Measurements from ENCODE around the gene CEP57L1. TPM values are rescaled to one million over a fixed set of nuclear protein-coding genes. Genes with fewer than 3 reads are reported as not detected.
"Not testable (repeated sequence)": the region's sequence is repeated elsewhere in the genome, so short reads cannot be mapped to it uniquely, and the experiment has no call there.

Gene CEP57L1
- total RNA-seq, 4 donors from 2014 or later = 17.3 to 28.3 (median 27.3) TPM

GRCh38 chr6:109081026-109081425 is 14.3 kb upstream of the CEP57L1 start:
- Histone ChIP-seq H3K36me3 (peaks cover 0 to 8% (median 0%) of the 10 kb centered on the region in 3 donors), H3K4me3 (no peak overlapping the region), H3K9me3 (no peaks in the 10 kb centered on the region), H3K27me3 (no peaks in the 10 kb centered on the region), H3K4me1 (peaks cover 0 to 47% (median 5%) of the 10 kb centered on the region in 4 donors), H3K27ac (no peak overlapping the region)
- TF ChIP-seq CTCF (IDR thresholded peaks at IDR 0.05) = no peak
- TF ChIP-seq EP300 (IDR thresholded peaks at IDR 0.05) = no peak
- TF ChIP-seq POLR2A (IDR thresholded peaks at IDR 0.05) = no peak
- no peak for DNase-seq (ENCODE audit: low spot score in 2 of 2)
- WGBS, 2 donors = 43 to 44% methylated on average over 1 of the region's 1 CpG

GRCh38 chr6:109081516-109082187 is 13.7 kb upstream of the CEP57L1 start:
- H3K36me3 ChIP-seq = peaks cover 0 to 8% (median 0%) of the 10 kb centered on the region in 3 donors
- peak overlapping the region in 2 of 4 donors; percentile 1 to 4 for H3K27ac ChIP-seq
- H3K9me3 ChIP-seq = no peaks in the 10 kb centered on the region
- H3K4me3 ChIP-seq = no peak overlapping the region
- TF ChIP-seq POLR2A (IDR thresholded peaks at IDR 0.05) (no peak), CTCF (IDR thresholded peaks at IDR 0.05) (no peak), EP300 (IDR thresholded peaks at IDR 0.05) (no peak)
- WGBS, 2 donors = 60 to 67% methylated on average over 4 of the region's 4 CpGs
- no peaks in the 10 kb centered on the region for H3K27me3 ChIP-seq
- no peak for DNase-seq (ENCODE audit: low spot score in 2 of 2)
- peaks cover 0 to 42% (median 5%) of the 10 kb centered on the region in 4 donors for H3K4me1 ChIP-seq

- H3K27me3 ChIP-seq = no peaks in the 10 kb centered on the region
- no peak for DNase-seq (ENCODE audit: low spot score in 2 of 2)
- H3K36me3 ChIP-seq = peaks cover 0 to 8% (median 0%) of the 10 kb centered on the region in 3 donors
- TF ChIP-seq CTCF (IDR thresholded peaks at IDR 0.05) = no peak
- TF ChIP-seq EP300 (IDR thresholded peaks at IDR 0.05) = no peak
- no peak for TF ChIP-seq POLR2A (IDR thresholded peaks at IDR 0.05)
- no peak overlapping the region for H3K4me3 ChIP-seq
- no peak overlapping the region for H3K27ac ChIP-seq
- H3K4me1 ChIP-seq = peaks cover 0 to 45% (median 6%) of the 10 kb centered on the region in 4 donors
- no peaks in the 10 kb centered on the region for H3K9me3 ChIP-seq
- 75 to 92% methylated on average over 1 of the region's 1 CpG for WGBS, 2 donors
Measured at GRCh38 chr6:109082188-109082577, 13.1 kb upstream of the CEP57L1 start.

GRCh38 chr6:109083657-109084056 is 11.7 kb upstream of the CEP57L1 start:
- no peak overlapping the region for H3K27ac ChIP-seq
- TF ChIP-seq CTCF (IDR thresholded peaks at IDR 0.05) (no peak), POLR2A (IDR thresholded peaks at IDR 0.05) (no peak), EP300 (IDR thresholded peaks at IDR 0.05) (no peak)
- H3K36me3 ChIP-seq = peaks cover 0 to 8% (median 0%) of the 10 kb centered on the region in 3 donors
- H3K27me3 ChIP-seq = no peaks in the 10 kb centered on the region
- no peak overlapping the region for H3K4me3 ChIP-seq
- 89 to 93% methylated on average over 1 of the region's 1 CpG for WGBS, 2 donors
- no peaks in the 10 kb centered on the region for H3K9me3 ChIP-seq
- H3K4me1 ChIP-seq = peaks cover 0 to 54% (median 11%) of the 10 kb centered on the region in 4 donors
- DNase-seq (ENCODE audit: low spot score in 2 of 2) = no peak

GRCh38 chr6:109084146-109084545 is 11.2 kb upstream of the CEP57L1 start:
- H3K9me3 ChIP-seq; H3K36me3 ChIP-seq; H3K27me3 ChIP-seq; DNase-seq (ENCODE audit: low spot score in 2 of 2); H3K27ac ChIP-seq; H3K4me3 ChIP-seq: not testable (repeated sequence)
- peaks cover 0 to 53% (median 12%) of the 10 kb centered on the region in 4 donors for H3K4me1 ChIP-seq
- WGBS, 2 donors = 87 to 88% methylated on average over 8 of the region's 8 CpGs
